Measurements from ENCODE around the gene FAM32A.
A peak's percentile ranks its signal among the peaks of the same experiment; 100 is the strongest.

The FAM32A gene

DNA sequence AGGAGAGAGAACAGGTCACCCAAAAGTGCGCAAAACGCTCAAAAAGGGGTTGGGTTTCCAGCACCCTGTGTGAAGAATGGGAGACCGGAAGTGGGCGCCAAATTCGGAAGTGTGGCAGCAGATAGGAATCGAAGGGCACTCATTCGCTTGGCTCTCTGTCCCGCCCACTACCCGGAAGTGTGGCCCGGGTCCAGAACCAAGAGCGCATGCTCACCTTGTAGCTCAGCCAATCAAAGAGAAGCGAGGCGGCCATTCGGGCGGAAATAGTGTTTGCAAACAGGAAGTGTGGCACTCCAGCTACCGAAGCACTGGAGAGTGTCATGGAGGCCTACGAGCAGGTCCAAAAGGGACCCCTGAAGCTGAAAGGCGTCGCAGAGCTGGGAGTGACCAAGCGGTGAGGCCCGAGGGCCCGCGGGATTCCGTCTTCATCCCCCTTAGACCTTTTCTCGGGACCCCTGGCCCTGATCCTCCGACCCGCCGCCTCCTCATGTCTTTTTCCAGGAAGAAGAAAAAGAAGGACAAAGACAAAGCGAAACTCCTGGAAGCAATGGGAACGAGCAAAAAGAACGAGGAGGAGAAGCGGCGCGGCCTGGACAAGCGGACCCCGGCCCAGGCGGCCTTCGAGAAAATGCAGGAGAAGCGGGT is at the start of gene FAM32A:
FAM32A (plus strand) TSS at position 288 of the 645 bp plus-strand sequence; CDS start at position 321, 33 bp downstream.
- DNase-seq = peak; percentile 98

DNA sequence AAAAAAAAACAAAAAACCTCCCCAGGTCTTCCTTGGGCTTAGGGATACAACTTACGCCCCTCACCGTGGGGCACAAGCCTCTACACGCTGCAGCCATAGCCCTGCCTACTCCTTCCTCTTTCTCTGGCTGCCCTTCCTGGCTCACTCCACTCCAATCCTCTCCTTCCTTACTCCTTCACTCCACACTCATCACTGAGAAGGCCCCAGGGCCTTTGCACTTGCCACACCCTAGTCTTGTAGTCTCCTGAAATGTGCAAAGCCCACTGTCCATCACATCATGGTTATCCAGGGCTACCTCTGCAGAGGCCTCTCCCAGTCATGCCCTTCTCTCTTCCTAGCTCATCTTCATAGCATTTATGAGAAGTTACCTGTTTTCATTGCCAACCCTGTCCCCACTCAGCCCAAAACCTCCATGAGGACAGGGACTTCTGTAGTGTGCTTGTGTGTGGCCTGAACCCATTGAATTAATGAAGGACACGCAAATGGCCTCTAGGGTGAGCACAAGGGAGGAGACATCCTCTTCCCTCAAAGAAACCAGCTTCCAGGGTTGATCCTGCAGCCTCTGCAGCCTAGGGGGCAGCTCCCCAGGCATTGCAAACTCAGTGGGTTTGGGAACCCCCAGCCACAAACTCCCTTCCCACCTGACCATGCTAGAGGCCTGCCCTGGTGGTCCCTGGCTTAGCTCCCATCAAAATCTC is 49.6 kb upstream of the FAM32A start:
- no peak for DNase-seq

DNA sequence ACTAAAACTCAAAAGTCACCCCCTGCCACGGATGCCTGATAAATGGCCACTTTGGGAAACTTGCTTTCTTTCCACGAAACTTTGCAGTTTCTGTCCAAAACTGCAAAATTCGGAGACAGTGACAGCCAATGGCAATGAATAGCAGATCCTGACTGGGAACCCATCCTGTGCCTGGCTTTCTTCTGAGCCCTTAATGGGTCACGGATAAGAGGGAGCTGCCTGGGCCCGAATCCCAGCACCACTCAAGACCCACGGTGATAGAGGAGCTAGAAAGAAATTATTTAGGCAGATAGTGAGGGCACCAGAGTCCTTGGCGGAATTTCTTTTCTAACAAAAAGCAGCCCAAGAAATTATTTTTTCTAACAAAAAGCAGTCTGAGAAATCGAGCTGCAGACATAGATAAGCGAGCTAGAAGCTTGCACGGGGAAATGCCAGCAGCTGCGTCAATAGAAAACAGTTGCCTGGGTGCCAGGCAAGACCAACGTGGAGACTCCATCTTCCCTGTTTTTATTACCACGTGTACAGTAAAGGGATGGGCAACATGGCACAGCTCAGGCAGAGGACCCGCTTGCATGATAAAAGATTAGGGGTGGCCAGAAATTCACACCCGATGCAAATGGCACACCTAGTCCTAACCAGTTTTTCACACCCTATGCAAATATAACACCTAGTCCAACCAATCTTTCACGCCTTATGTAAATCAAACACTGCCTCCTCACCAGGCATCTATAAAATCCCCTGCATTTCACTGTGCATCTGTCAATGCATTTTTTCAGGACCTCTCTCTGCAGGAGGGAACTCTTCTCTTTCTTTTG is 48.8 kb upstream of the FAM32A start:
- DNase-seq = no peak

DNA sequence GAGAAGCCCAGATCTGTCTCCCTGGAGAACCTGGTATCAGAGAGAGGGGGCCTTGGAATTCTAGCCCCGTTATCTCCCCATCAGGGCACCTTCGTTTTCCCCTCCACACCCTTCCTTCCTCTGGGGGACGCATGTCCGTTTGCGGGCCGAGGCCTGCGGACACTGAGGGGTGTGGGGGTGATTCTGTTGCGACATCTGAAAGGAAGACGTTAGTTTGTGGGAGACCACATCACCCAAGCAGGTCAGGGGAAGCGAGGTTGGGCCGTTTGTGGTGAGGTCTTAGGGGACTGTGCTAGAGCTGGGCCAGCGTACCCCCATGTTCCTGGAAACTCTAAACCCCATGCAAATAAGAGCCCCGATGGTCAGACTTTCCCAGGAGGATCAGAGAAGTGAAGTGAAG is 45.5 kb upstream of the FAM32A start:
- DNase-seq = no peak

DNA sequence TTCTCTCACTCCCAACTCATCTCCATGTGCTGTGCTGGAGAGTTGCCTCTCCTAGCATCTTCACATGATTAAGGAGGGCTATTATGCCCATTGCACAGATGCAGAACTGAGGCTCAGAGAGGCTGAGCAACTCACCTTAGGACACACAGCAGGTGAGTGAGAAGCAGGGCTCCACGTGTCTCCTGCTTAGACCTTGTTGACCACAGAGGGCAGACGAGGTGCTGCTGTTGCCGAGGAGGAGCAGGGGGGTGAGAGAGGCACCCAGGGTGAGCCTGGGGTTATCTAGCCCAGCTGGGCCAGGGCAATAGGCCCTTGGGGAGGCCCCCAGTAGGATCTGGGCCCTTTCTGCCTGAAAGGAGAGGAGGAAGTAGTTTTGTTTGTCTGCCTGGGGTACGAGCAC is 44.2 kb upstream of the FAM32A start:
- no peak for DNase-seq

DNA sequence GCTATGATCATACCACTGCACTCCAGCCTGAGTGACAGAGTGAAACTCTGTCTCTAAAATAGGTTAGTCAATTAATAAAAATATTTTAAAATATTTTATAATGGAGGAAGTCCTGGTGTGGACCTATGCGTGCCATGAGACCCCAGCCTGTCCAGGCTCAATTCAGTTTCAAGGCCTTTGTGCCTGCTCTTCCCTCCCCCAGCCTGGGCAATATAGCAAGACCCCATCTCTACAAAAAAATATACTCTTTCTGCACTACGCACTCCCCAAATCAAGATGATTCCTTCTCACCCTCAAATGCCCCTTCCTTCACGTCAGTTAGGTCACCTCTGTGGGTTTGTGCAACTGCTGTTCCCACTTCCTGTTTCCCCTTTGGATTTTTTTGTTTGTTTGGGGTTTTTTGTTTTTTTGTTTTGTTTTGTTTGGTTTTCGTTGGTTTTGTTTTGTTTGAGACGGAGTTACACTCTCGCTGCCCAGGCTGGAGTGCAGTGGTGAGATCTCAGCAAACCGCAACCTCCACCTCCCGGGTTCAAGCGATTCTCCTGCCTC is 43.1 kb upstream of the FAM32A start:
- no peak for DNase-seq

DNA sequence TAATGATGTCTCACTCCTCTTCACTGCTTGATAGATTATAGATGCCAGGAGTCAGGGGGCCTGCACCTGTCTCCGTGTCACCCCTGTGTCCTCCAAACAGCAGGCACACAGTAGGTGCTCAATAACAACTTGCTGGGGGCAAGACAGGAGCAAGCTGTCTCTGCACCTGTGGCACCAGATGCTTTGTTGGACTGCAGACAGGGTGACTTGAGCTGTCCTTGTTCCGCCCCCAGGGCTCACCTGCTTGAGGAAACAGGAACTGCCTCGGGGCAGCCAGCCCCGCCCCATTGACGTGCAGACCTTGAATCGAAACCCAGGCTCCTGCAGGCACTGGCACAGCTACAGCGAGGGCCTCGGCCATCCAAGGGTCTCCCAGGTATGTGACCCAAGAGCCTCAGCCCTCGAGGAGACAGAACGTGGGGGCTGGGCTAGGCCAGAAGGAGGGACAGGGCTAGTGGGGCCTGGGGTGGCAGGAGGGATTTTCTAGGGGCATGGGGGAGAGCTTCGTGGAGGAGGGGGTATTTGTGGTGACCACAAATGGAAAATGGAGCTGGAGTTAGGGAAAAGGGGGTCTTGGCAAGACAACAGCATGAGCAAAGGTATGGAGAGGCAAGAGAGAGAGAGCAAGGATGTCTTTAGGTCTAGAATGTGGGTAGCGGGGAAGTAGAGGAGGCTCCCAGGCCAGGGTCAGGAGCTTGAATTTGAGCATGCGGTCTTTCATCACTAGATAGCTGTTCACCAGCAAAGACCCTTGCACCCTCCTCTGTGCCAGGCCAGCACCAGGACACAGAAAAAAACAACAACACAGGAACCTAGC is 41.6 kb upstream of the FAM32A start, which contains the start of gene HSH2D:
HSH2D (plus strand) TSS at position 287 of the 817 bp plus-strand sequence. CDS start 5,066 bp downstream, outside the sequence.
- DNase-seq = no peak

DNA sequence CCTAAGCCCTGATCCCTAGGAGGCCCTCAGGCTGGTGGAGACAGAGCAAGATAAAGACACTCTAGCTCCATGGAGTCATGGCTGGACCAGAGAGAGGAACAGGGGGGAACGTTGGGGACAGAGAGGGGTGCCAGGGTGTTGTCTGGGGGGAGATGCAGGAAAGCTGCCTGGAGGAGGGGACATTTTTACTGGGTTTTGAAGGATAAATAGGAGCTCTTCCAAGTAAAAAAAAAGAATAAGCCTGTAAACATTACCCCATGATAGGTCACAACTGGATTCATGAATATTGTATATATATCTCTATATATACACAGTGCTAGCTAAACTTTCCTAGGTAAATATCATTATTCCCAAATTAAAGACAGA is 41.0 kb upstream of the FAM32A start:
- no peak for DNase-seq

DNA sequence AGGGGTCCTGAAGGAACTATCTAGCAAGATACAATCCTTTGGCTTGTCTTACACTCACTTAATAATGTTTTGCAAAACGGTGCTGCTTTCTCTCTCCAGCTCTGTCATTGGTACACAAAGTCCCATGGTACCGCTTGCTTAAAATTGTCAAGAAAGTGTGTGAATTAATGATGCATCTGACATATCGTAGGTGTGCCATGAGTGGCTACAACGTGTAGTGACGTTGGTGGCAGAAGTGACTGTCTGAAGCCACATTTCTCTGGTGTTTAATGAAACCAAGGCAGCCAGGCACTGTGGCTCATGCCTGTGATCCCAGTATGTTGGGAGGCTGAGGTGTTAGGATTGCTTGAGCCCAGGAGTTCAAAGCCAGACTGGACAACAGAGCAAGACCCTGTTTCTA is 39.1 kb upstream of the FAM32A start:
- no peak for DNase-seq

DNA sequence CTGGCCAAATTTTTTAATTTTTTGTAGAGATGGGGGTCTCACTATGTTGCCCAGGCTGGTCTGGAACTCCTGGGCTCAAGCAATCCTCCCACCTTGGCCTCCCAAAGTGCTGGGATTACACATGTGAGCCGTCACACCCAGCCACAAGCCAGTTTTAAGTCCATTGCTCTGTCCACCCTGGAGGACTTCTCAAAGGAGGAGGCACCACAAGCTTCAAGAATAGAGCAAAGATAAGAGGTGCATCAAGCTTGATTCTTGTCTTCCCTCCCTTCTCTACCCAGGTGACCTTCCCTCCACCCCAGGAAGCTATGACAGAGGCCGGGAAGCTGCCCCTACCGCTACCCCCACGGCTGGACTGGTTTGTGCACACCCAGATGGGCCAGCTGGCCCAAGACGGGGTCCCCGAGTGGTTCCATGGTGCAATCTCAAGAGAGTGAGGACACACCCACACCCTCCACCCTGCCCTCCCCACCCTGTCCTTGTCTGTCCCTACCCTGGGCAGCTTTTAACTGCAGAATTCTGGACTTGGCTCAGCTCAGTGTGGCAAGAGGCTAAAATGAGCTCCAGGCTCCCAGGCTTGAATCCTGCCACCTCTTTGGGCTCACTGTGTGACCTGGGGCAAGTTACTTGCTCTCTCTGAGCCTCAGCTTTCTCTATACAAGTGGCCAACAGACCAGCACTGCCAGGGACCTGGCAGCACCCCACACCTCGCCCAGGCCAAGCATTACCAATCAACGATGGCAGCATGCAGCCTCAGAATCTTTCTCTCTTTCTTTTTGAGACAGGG is 36.6 kb upstream of the FAM32A start:
- DNase-seq = no peak

DNA sequence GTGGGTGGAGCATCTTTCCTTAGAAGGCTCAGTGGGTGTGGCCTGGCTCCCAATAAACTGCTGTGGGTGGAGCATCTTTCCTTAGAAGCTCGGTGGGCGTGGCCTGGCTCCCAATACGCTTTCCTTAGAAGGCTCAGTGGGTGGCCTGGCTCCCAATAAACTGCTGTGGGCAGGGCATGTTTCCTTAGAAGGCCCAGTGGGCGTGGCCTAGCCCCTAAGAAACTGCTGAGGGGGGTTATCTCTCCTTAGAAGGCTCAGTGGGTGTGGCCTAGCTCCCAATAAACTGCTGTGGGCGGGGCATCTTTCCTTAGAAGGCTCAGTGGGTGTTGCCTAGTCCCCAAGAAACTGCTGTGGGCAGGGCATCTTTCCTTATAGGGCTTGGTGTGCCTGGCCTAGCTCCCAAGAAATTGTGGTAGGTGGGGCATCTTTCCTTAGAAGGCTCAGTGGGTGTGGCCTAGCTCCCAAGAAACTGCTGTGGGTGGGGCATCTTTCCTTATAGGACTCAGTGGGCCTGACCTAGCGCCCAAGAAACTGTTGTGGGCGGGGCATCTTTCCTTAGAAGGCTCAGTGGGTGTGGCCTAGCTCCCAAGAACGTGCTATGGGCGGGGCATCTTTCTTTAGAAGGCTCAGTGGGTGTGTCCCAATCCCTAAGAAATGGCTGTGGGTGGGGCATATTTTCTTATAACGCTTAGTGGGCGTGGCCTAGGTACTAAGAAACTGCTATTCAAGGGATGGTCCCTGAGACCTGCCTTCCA is 31.5 kb upstream of the FAM32A start:
- no peak for DNase-seq

DNA sequence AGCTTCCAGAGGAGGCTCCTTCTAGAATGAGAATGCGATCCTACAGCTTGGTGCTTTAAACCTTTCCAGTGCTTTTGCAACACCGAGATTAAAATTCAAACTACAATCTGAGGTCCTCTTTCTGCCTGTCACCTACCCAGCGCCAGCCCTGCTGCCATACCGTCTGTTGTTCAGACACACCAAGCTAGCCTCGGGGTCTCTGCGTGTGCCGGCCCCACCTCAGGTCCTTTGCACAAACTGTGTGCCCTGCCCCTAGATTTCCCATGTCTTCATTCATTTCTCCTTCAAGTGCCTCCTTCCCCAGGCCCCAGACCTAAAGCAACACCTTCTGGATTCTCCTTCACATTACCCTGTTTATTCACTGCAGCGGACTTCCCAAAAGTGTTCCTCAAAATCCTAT is 30.7 kb upstream of the FAM32A start:
- no peak for DNase-seq

DNA sequence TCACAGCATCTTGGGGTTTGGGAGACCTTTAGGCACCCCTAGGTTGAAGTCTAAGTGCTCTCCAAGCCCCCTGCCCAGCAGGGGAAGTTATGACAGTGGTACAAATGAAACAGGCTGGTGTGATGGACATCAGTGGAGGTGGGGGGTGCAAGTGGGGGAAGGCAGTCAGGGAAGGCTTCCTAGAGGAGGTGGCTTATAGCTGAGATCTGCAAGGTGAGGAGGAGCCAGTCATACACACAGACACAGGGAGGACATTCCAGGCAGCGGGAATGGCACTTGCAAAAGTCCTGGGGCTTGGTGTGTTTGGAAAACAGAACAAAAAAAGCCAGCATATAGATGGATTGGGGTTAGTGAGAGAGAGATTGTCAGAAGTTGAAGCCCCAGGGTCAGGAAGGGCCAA is 30.1 kb upstream of the FAM32A start:
- no peak for DNase-seq

DNA sequence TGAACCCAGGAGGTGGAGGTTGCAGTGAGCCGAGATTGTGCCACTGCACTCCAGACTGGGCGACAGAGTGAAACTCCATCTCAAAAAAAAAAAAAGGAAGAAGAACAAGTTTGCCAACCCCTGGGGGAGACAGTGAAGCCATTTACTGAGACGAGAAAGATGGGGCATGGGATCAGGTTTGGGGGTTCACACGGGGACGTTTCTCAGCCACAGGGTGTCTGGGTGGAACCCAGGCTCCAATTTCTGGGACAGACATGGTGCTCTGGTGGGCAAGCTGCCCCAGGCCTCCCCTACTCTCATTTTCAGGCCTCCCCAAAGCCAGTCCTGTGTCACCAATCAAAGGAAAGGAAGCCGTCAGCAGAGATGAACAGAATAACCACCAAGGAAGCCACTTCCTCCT is 28.3 kb upstream of the FAM32A start:
- DNase-seq = no peak

DNA sequence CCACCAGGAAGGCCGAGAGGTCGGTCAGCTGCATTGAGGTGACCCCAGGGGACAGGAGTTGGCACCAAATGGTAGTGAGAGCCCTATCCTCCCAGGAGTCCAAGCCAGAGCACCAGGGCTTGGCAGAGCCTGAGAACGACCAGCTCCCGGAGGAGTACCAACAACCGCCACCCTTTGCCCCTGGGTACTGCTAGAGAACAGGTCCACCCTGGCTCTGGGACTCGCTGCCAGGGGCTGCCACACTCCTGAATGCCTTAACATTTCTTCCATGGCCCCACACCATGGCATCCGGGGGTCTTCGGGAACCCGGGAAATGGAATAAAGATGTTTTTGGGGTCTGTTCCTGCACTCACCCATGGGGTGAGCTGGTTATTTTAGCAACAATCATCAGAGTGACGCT is 27.6 kb upstream of the FAM32A start:
- DNase-seq = no peak

DNA sequence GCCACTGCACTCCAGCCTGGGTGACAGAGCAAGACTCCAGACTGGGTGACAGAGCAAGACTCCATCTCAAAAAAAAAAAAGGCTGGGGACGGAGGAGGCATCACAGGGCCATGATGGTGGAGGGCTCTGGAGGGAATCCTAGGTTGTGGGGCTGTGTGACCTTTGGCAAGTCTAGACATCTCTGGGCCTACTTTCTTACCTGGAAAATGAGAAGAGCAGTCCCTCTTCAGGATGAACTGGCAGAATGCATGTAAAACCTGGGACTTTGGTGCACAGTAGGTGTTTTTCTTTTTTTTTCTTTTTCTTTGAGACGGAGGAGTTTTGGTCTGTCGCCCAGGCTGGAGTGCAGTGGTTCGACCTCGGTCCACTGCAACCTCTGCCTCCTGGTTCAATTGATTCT is 25.6 kb upstream of the FAM32A start:
- DNase-seq = no peak

DNA sequence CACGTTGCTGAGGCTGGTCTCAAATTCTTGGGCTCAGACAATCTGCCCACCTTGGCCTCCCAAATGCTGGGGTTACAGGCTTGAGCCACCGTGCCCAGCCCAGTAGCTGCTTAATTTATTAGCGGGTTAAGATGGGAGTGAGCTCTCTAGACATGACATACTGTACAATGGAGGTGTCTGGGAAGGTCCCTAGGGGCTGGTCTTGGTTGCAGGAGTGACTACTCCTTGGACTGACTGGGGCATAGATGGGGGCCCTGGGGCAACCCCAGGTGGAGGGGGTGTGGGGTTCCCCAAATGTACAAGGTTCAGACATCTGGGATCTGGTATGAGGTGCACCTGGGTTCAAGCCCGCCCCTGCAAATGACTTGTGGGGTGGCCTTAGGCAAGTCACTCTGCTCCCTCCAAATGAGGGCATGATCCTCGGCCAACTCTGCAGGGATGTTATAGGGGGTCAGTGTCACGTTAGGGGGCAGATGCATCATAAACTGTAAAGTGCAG is 24.7 kb upstream of the FAM32A start:
- DNase-seq = no peak

DNA sequence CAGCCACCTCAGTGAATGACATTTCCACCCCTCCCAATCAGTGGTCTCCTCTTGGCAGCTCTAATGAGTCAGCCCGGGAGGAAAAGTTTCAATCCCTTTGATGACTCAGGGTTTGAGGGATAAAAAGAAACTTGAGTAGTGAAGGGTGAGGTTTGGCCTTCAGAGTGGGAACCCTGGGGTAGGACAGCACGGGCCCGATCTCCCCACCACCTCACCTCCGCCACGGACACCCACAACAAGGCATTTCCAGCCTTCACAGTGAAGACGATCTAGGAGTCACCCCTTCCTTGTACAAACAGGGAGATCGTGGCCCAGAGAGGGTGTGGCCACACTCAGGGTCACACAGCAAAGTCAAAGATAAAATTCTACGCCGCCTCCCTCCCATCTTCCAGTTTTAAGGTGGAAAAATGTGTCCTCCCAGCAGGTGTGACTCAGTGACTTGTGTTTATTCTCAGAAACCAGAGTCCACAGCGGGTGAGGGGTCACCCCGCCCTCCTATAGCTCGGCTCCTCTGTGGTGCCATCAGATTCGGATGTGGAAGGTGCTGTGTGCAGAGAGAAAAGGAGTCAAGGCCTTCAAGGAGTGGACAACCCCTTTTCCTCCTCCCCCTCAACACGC is 24.2 kb upstream of the FAM32A start:
- DNase-seq = peak; percentile 89

DNA sequence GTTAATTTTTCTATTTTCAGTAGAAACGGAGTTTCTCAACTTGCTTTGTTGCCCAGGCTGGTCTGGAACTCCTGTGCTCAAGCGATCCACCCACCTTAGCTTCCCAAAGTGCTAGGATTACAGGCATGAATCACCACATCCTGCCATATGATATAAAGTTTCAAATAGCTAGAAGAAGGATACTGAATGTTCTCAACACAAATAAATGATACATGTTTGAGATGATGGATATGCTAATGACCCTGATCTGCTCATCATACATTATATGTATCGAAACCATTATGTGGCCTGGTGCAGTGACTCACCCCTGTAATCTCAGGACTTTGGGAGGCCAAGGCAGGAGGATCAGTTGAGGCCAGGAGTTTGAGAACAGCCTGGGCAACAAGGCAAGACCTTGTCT is 23.4 kb upstream of the FAM32A start:
- DNase-seq = peak; percentile 85

DNA sequence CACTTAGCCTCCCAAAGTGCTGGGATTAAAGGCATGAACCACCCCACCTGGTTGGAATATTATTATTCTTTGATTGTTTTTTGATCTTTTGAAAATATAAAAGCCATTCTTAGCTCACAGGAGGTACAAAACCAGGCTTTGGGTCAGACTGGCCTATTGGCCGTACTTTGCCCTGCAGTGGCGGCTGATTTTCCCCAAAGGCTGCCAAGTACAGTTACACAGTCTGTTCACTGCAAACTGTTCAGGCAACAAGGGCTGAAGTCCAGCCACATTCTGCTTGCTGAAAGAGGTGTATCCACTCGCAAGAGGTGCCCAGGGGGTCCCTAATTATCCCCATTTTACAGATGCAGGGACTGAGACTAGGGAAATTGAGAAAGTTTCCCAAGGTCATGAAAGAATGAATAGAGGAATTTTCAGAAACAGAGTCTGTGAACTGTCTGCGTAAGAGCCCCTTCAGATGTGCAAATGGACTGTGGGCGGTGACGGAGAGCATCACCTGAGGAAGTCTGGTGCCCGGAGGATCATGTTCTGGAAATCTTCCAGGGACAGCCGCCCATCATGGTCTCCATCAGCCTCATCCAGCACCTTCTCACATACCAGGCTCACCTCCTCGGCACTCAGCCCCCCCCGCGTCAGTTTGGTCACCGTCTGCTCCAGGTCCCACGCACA is 20.9 kb upstream of the FAM32A start:
- no peak for DNase-seq

All from NCI-H226 (cell line).